Measurements from ENCODE around the gene PARP4. TPM values are rescaled to one million over a fixed set of nuclear protein-coding genes. Genes with fewer than 3 reads are reported as not detected.
"Not testable (repeated sequence)": the region's sequence is repeated elsewhere in the genome, so short reads cannot be mapped to it uniquely, and the experiment has no call there.

PARP4 gene
- total RNA-seq, 1 experiment from 2014 or later, result 25.9 TPM

- DNase-seq, result no peak
- no peak overlapping the region for H2BK5ac ChIP-seq (ENCODE audit: insufficient read length, low read length)
- TF ChIP-seq, protein P1, sequence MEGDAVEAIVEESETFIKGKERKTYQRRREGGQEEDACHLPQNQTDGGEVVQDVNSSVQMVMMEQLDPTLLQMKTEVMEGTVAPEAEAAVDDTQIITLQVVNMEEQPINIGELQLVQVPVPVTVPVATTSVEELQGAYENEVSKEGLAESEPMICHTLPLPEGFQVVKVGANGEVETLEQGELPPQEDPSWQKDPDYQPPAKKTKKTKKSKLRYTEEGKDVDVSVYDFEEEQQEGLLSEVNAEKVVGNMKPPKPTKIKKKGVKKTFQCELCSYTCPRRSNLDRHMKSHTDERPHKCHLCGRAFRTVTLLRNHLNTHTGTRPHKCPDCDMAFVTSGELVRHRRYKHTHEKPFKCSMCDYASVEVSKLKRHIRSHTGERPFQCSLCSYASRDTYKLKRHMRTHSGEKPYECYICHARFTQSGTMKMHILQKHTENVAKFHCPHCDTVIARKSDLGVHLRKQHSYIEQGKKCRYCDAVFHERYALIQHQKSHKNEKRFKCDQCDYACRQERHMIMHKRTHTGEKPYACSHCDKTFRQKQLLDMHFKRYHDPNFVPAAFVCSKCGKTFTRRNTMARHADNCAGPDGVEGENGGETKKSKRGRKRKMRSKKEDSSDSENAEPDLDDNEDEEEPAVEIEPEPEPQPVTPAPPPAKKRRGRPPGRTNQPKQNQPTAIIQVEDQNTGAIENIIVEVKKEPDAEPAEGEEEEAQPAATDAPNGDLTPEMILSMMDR (conservative IDR thresholded peaks at IDR 0.05), result no peak
- H3K27ac ChIP-seq (ENCODE audit: insufficient read length, low read depth, low read length), result no peak overlapping the region
- H4K91ac ChIP-seq (ENCODE audit: insufficient read length, low read depth, low read length), result no peak overlapping the region
- H2BK15ac ChIP-seq (ENCODE audit: low read depth, low read length), result no peak overlapping the region
- no peak overlapping the region for H4K5ac ChIP-seq (ENCODE audit: insufficient read length, low read depth, low read length)
- H3K9ac ChIP-seq (ENCODE audit: extremely low read depth, insufficient read length, low read length), result no peak overlapping the region
- H3K79me1 ChIP-seq (ENCODE audit: insufficient read depth, low read depth, low read length, poor library complexity, severe bottlenecking), result no peaks in the 10 kb centered on the region
- no peaks in the 10 kb centered on the region for H3K9me3 ChIP-seq (ENCODE audit: control insufficient read depth, low read depth, low read length)
- no peak overlapping the region for H3K23ac ChIP-seq (ENCODE audit: insufficient read length, low read depth, low read length)
- no peak overlapping the region for H2BK12ac ChIP-seq (ENCODE audit: insufficient read length, low read depth, low read length)
- no peaks in the 10 kb centered on the region for H3K27me3 ChIP-seq (ENCODE audit: insufficient read depth, low read length)
- no peak overlapping the region for H3K4me2 ChIP-seq (ENCODE audit: insufficient read depth, insufficient read length, low read length)
- no peak overlapping the region for H4K8ac ChIP-seq (replicated peaks; ENCODE audit: insufficient read length, low read depth, low read length)
- H2AFZ ChIP-seq (ENCODE audit: low read length), result no peak overlapping the region
- no peak overlapping the region for H2BK120ac ChIP-seq (ENCODE audit: low read depth, low read length, poor library complexity, severe bottlenecking)
- no peaks in the 10 kb centered on the region for H3K27me3 Mint-ChIP-seq (ENCODE audit: low read depth)
- no peak overlapping the region for H3K14ac ChIP-seq (ENCODE audit: insufficient read depth, low read length)
- peaks cover 9 to 15% of the 10 kb centered on the region in 2 experiments for H3K4me1 Mint-ChIP-seq
- no peak overlapping the region for H3T11ph ChIP-seq (ENCODE audit: low read length)
- no peak overlapping the region for H3K4me3 Mint-ChIP-seq
- H3K9me3 Mint-ChIP-seq, result peaks cover 3 to 4% of the 10 kb centered on the region in 2 experiments
- H3K56ac ChIP-seq (ENCODE audit: insufficient read length, low read depth, low read length), result no peak overlapping the region
- no peak overlapping the region for H2AK5ac ChIP-seq (ENCODE audit: insufficient read length, low read length)
- no peak overlapping the region for H3K4ac ChIP-seq (ENCODE audit: low read depth, low read length)
- no peaks in the 10 kb centered on the region for H4K20me1 ChIP-seq (ENCODE audit: control insufficient read depth, insufficient read depth, insufficient read length)
- H3K18ac ChIP-seq (ENCODE audit: insufficient read length, low read depth, low read length), result no peak overlapping the region
- no CpG with 5 or more reads among the region's 4 CpGs for WGBS (ENCODE audit: extremely low coverage, insufficient read length, low lambda C conversion rate)
- no peak overlapping the region for H3K27ac Mint-ChIP-seq
- H3K36me3 Mint-ChIP-seq (ENCODE audit: insufficient read depth in 1 of 3, low read depth in 3 of 3), result peaks cover 24 to 63% (median 44%) of the 10 kb centered on the region in 3 experiments; a peak in 6 of 7 replicates
- no peak overlapping the region for H2BK20ac ChIP-seq (ENCODE audit: low read depth, low read length, poor library complexity, severe bottlenecking)
- no peaks in the 10 kb centered on the region for H3K79me2 ChIP-seq (ENCODE audit: insufficient read depth, low read length)
- no peaks in the 10 kb centered on the region; the same call in 1 of the 2 replicates for H3K4me1 ChIP-seq (ENCODE audit: insufficient read depth, low read length)
- H3K23me2 ChIP-seq (ENCODE audit: insufficient read length, low read depth, low read length, poor library complexity, severe bottlenecking), result no peaks in the 10 kb centered on the region
These were observed 69.2 kb downstream of the PARP4 start for GRCh38 chr13:24443366-24443765.

DNA sequence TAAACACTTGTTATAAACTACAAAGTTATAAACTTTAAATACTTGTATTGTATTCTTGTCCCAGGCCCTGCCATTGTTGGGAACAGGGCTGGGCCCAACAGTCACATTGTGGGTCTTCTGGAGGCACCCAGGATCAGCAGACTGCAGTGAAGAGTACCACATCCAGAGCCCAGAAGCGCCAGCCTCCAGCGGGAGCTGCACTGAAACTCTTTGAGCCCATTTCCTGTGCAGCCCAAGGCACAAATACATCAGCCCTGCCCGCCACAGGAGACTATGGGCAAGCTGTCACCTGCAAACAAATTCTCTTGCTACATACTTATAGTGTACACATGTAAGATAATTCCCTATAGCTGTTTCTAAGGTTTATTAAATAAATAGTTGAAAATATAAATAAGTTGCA lies 86.5 kb downstream of the PARP4 start:
- H3K9ac ChIP-seq (ENCODE audit: extremely low read depth, insufficient read length, low read length); H4K5ac ChIP-seq (ENCODE audit: insufficient read length, low read depth, low read length); H3K4me1 Mint-ChIP-seq; H3T11ph ChIP-seq (ENCODE audit: low read length); H3K4me2 ChIP-seq (ENCODE audit: insufficient read depth, insufficient read length, low read length); H3K23ac ChIP-seq (ENCODE audit: insufficient read length, low read depth, low read length); H3K79me2 ChIP-seq (ENCODE audit: insufficient read depth, low read length); H3K27ac ChIP-seq (ENCODE audit: insufficient read length, low read depth, low read length); DNase-seq; H3K4me1 ChIP-seq (ENCODE audit: insufficient read depth, low read length); H3K4me3 Mint-ChIP-seq; H3K18ac ChIP-seq (ENCODE audit: insufficient read length, low read depth, low read length); H2BK5ac ChIP-seq (ENCODE audit: insufficient read length, low read length); H4K20me1 ChIP-seq (ENCODE audit: control insufficient read depth, insufficient read depth, insufficient read length); H3K9me3 ChIP-seq (ENCODE audit: control insufficient read depth, low read depth, low read length); H4K8ac ChIP-seq (replicated peaks; ENCODE audit: insufficient read length, low read depth, low read length); H2BK20ac ChIP-seq (ENCODE audit: low read depth, low read length, poor library complexity, severe bottlenecking); H2AK5ac ChIP-seq (ENCODE audit: insufficient read length, low read length); H3K4ac ChIP-seq (ENCODE audit: low read depth, low read length); H4K91ac ChIP-seq (ENCODE audit: insufficient read length, low read depth, low read length); H3K27ac Mint-ChIP-seq; H2BK12ac ChIP-seq (ENCODE audit: insufficient read length, low read depth, low read length); H2BK15ac ChIP-seq (ENCODE audit: low read depth, low read length); H2AFZ ChIP-seq (ENCODE audit: low read length); H3K79me1 ChIP-seq (ENCODE audit: insufficient read depth, low read depth, low read length, poor library complexity, severe bottlenecking); H3K27me3 ChIP-seq (ENCODE audit: insufficient read depth, low read length); H3K27me3 Mint-ChIP-seq (ENCODE audit: low read depth); H2BK120ac ChIP-seq (ENCODE audit: low read depth, low read length, poor library complexity, severe bottlenecking); H3K56ac ChIP-seq (ENCODE audit: insufficient read length, low read depth, low read length); H3K14ac ChIP-seq (ENCODE audit: insufficient read depth, low read length); H3K23me2 ChIP-seq (ENCODE audit: insufficient read length, low read depth, low read length, poor library complexity, severe bottlenecking): not testable (repeated sequence)
- H3K36me3 Mint-ChIP-seq (ENCODE audit: insufficient read depth in 1 of 3, low read depth in 3 of 3), result peaks cover 27 to 50% (median 45%) of the 10 kb centered on the region in 3 experiments
- no CpG with 5 or more reads among the region's 3 CpGs for WGBS (ENCODE audit: extremely low coverage, insufficient read length, low lambda C conversion rate)
- H3K9me3 Mint-ChIP-seq, result peaks cover 6 to 14% of the 10 kb centered on the region in 2 experiments; a peak in 3 of 5 replicates

All from H9 (cell line).